GM12801 (cell line): Measurements from ENCODE around the gene ZBTB24.

Experiments used
- CTCF ChIP-seq: IDR thresholded peaks from one replicate; pipeline ENCODE4 v1.5.1; 2011; ENCODE audit warnings: control low read depth; ENCODE audit not compliant: insufficient read length; ENCODE audit errors: extremely low read depth

Gene ZBTB24

GRCh38 chr6:109516929-109517328 lies 33.9 kb upstream of the ZBTB24 start:
- TF ChIP-seq CTCF = no peak

- TF ChIP-seq CTCF = no peak
Observed at GRCh38 chr6:109515781-109516409, 32.9 kb upstream of the ZBTB24 start.

GRCh38 chr6:109514946-109515345 lies 31.9 kb upstream of the ZBTB24 start:
- TF ChIP-seq CTCF = no peak

GRCh38 chr6:109513571-109514071 lies 30.6 kb upstream of the ZBTB24 start:
- TF ChIP-seq CTCF = no peak

GRCh38 chr6:109512271-109512817 lies 29.3 kb upstream of the ZBTB24 start:
- no peak for TF ChIP-seq CTCF

GRCh38 chr6:109511832-109512231 lies 28.8 kb upstream of the ZBTB24 start:
- TF ChIP-seq CTCF = no peak

GRCh38 chr6:109510358-109510757 lies 27.3 kb upstream of the ZBTB24 start:
- no peak for TF ChIP-seq CTCF
